ENCODE data around the gene SCUBE3.

GRCh38 chr6:35185302-35185681 is 28.5 kb upstream of the SCUBE3 start:
- TF ChIP-seq EP300 (conservative IDR thresholded peaks at IDR 0.05; ENCODE audit: poor library complexity, severe bottlenecking) (no peak), POLR2AphosphoS5 (IDR thresholded peaks at IDR 0.05) (no peak), REST (IDR thresholded peaks at IDR 0.05; ENCODE audit: borderline replicate concordance) (no peak), CTCF (IDR thresholded peaks at IDR 0.05; ENCODE audit: poor library complexity, severe bottlenecking) (no peak), RAD21 (conservative IDR thresholded peaks at IDR 0.05) (no peak), MXI1 (conservative IDR thresholded peaks at IDR 0.05; ENCODE audit: poor library complexity, severe bottlenecking) (no peak), SMC3 (conservative IDR thresholded peaks at IDR 0.05; ENCODE audit: poor library complexity) (no peak), EZH2 (IDR thresholded peaks at IDR 0.05; ENCODE audit: borderline replicate concordance, insufficient read depth, low read length, poor library complexity, severe bottlenecking) (no peak)
